Liver (tissue), 3 donors: ENCODE data around the gene CNTN5.

ENCODE experiments used
- EGR1 ChIP-seq, 2 donors: IDR thresholded peaks; 2 replicates each; pipeline ENCODE4 v1.6.1; 2016 to 2018; ENCODE audit warnings: antibody characterized with exemption in 2 of 2, low read depth in 2 of 2
- FOXA1 ChIP-seq: IDR thresholded peaks from 2 replicates; pipeline ENCODE4 v1.6.1; 2016; ENCODE audit warnings: antibody characterized with exemption
- RXRA ChIP-seq, 2 donors: IDR thresholded peaks; 2 replicates each; pipeline ENCODE4 v1.6.1; 2017 to 2018; ENCODE audit warnings: antibody characterized with exemption in 2 of 2, mild to moderate bottlenecking in 1 of 2
- SP1 ChIP-seq: IDR thresholded peaks from 2 replicates; pipeline ENCODE4 v1.6.1; 2018; ENCODE audit warnings: antibody characterized with exemption, mild to moderate bottlenecking
- TAF1 ChIP-seq: conservative IDR thresholded peaks from 2 replicates; pipeline ENCODE4 v1.6.1; 2016; ENCODE audit warnings: antibody characterized with exemption, mild to moderate bottlenecking
- YY1 ChIP-seq: IDR thresholded peaks from 2 replicates; pipeline ENCODE4 v1.6.1; 2016; ENCODE audit warnings: antibody characterized with exemption, mild to moderate bottlenecking
- TF ChIP-seq, protein P1 (sequence below): fragments of 150-350 bp; IDR thresholded peaks from 2 replicates; pipeline ENCODE4 v1.5.1; 2017; ENCODE audit warnings: improper control_type of control experiment, low read depth, low read length; ENCODE audit not compliant: missing input control
- TF ChIP-seq, protein P2 (sequence below): IDR thresholded peaks from 2 replicates; pipeline ENCODE4 v1.6.1; 2016; ENCODE audit warnings: antibody characterized with exemption
- TF ChIP-seq, protein P3 (sequence below): IDR thresholded peaks from 2 replicates; pipeline ENCODE4 v1.6.1; 2016; ENCODE audit warnings: antibody characterized with exemption, mild to moderate bottlenecking
- donor health status: healthy.
- donor health status: healthy.

DNA sequence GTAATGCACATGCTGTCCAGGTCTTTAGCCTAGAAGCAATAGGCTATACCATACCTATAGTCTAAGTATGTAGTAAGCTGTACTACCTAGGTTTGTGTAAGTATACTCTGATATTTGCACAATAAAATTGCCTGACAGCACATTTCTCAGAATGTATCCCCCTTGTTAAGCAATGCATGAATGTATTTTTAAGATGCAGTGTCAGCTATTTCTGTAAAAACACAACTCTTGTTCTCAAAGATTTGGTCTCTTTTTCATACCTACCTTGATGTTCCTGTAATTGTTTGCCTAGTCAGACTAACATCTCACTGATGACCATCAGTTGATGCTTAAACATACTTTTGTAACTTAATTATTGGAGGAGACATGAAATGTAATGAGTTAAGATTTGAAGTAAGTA, 619.9 kb downstream of the CNTN5 start:
- TF ChIP-seq YY1 (no peak), RXRA (IDR thresholded peaks at IDR 0.05) (no peak), EGR1 (IDR thresholded peaks at IDR 0.05; ENCODE audit: low read depth in 2 of 2) (no peak), TAF1 (no peak), SP1 (no peak), FOXA1 (no peak)
- TF ChIP-seq, protein P1, sequence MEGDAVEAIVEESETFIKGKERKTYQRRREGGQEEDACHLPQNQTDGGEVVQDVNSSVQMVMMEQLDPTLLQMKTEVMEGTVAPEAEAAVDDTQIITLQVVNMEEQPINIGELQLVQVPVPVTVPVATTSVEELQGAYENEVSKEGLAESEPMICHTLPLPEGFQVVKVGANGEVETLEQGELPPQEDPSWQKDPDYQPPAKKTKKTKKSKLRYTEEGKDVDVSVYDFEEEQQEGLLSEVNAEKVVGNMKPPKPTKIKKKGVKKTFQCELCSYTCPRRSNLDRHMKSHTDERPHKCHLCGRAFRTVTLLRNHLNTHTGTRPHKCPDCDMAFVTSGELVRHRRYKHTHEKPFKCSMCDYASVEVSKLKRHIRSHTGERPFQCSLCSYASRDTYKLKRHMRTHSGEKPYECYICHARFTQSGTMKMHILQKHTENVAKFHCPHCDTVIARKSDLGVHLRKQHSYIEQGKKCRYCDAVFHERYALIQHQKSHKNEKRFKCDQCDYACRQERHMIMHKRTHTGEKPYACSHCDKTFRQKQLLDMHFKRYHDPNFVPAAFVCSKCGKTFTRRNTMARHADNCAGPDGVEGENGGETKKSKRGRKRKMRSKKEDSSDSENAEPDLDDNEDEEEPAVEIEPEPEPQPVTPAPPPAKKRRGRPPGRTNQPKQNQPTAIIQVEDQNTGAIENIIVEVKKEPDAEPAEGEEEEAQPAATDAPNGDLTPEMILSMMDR: no peak
- TF ChIP-seq, protein P2, sequence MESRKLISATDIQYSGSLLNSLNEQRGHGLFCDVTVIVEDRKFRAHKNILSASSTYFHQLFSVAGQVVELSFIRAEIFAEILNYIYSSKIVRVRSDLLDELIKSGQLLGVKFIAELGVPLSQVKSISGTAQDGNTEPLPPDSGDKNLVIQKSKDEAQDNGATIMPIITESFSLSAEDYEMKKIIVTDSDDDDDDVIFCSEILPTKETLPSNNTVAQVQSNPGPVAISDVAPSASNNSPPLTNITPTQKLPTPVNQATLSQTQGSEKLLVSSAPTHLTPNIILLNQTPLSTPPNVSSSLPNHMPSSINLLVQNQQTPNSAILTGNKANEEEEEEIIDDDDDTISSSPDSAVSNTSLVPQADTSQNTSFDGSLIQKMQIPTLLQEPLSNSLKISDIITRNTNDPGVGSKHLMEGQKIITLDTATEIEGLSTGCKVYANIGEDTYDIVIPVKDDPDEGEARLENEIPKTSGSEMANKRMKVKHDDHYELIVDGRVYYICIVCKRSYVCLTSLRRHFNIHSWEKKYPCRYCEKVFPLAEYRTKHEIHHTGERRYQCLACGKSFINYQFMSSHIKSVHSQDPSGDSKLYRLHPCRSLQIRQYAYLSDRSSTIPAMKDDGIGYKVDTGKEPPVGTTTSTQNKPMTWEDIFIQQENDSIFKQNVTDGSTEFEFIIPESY: no peak
- TF ChIP-seq, protein P3, sequence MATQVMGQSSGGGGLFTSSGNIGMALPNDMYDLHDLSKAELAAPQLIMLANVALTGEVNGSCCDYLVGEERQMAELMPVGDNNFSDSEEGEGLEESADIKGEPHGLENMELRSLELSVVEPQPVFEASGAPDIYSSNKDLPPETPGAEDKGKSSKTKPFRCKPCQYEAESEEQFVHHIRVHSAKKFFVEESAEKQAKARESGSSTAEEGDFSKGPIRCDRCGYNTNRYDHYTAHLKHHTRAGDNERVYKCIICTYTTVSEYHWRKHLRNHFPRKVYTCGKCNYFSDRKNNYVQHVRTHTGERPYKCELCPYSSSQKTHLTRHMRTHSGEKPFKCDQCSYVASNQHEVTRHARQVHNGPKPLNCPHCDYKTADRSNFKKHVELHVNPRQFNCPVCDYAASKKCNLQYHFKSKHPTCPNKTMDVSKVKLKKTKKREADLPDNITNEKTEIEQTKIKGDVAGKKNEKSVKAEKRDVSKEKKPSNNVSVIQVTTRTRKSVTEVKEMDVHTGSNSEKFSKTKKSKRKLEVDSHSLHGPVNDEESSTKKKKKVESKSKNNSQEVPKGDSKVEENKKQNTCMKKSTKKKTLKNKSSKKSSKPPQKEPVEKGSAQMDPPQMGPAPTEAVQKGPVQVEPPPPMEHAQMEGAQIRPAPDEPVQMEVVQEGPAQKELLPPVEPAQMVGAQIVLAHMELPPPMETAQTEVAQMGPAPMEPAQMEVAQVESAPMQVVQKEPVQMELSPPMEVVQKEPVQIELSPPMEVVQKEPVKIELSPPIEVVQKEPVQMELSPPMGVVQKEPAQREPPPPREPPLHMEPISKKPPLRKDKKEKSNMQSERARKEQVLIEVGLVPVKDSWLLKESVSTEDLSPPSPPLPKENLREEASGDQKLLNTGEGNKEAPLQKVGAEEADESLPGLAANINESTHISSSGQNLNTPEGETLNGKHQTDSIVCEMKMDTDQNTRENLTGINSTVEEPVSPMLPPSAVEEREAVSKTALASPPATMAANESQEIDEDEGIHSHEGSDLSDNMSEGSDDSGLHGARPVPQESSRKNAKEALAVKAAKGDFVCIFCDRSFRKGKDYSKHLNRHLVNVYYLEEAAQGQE: no peak
